Left ventricle myocardium superior (tissue), 1 donor: ENCODE results near the gene WIZ. TPM values are rescaled to one million over a fixed set of nuclear protein-coding genes. Genes with fewer than 3 reads are reported as not detected.

ENCODE experiments used
- ATAC-seq: fragments of 200-7000 bp; cut with Tn5 transposase; one replicate; pipeline ENCODE4 v1.9.1; 2020; ENCODE audit warnings: mild to moderate bottlenecking, moderate library complexity
- DNase-seq: peaks from one replicate; pipeline ENCODE4 v3.0.0-alpha.2; 2020
- intact Hi-C: fragments of 100-400 bp; cut with micrococcal nuclease; formaldehyde crosslinking; loops from one replicate; pipeline ENCODE4 v1.11.0; 2022
- microRNA-seq: library from miRNA; unstranded; fragments of <30 nt; microRNA quantifications from one replicate; pipeline ENCODE4 v1.2.0, GENCODE V29; 2020; ENCODE audit warnings: borderline number of aligned reads
- total RNA-seq: library from RNA; stranded (reverse); fragmentation: NEBNext Ultra II Directional; extraction: Animal tissue kit (Norgen Biotek cat#: 25700); gene quantifications from one replicate; pipeline ENCODE4 v1.2.1, GENCODE V29; 2021
- donor health status: DM: no; HTN: yes; CAD: no; lungs with severe emphysema.

The WIZ gene
- total RNA-seq, 1 donor from 2014 or later, result 32.2 TPM

DNA sequence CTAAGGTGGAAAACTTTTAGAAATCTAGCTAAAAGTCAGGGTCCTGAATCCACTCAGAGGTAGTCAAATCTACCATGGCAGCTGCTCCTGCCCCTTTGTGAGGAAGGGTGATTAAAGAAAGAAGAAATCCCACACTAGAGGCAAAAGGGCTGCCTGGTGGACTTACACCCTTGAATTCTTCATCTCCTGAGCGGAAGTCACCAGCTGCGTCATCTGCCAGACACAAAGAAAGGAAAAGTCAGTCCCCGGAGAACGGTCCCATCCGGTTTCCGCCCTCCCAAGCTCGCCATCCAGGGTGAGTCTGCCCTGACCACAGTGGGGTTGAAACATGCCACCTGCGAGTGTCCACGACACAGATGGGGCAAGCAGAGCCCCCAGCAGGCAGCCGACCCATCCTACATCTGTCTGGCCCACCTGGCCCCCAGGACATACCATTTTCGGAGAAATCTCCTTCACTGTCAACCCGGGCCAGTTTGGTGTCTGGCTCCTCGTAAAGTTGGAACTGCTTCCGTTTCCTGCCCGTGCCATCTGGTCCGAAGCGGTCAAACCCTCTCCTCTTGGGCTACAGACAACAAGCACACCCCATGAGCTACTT, 77.9 kb downstream of the WIZ start:
- ATAC-seq (no peak), DNase-seq (peak; percentile 16)
- intact Hi-C loops, result no loop called here

- DNase-seq (peak; percentile 8), ATAC-seq (no peak)
- intact Hi-C loops, result no loop called here
Observed at GRCh38 chr19:15371119-15371518, 78.6 kb downstream of the WIZ start.

Small RNA genes lying within 50 kb of the gene (microRNA-seq; reads per million reads assigned to microRNA genes)
- gene MIR1470, result not detected

Other genes starting within 250 kb of the WIZ start
- 22.8 TPM for gene NOTCH3, start 249.0 kb downstream of the WIZ start, total RNA-seq
- gene EPHX3, start 217.5 kb downstream of the WIZ start, total RNA-seq, result not detected
- gene BRD4, start 117.4 kb downstream of the WIZ start, total RNA-seq, result 67.4 TPM
- gene AKAP8, start 70.2 kb downstream of the WIZ start, total RNA-seq, result 24.0 TPM
- 82.5 TPM for gene AKAP8L, start 31.0 kb downstream of the WIZ start, total RNA-seq
- gene RASAL3, start 14.6 kb upstream of the WIZ start, total RNA-seq, result 2.0 TPM
- not detected for gene PGLYRP2, start 29.5 kb upstream of the WIZ start, total RNA-seq
- gene CYP4F22, start 58.6 kb upstream of the WIZ start, total RNA-seq, result not detected
- not detected for gene CYP4F8, start 165.3 kb upstream of the WIZ start, total RNA-seq
- gene CYP4F3, start 190.9 kb upstream of the WIZ start, total RNA-seq, result 0.79 TPM
- gene CYP4F12, start 223.1 kb upstream of the WIZ start, total RNA-seq, result 3.4 TPM